B cell (primary cell): ENCODE results near the gene CYP4F11.

Experiments used
- EZH2 ChIP-seq: IDR thresholded peaks from 2 replicates; pipeline ENCODE4 v1.6.1; 2012; ENCODE audit warnings: borderline replicate concordance, low read depth, mild to moderate bottlenecking, moderate library complexity, low read length; ENCODE audit not compliant: insufficient read depth, poor library complexity, severe bottlenecking
- TF ChIP-seq, protein P1 (sequence below): fragments of 200-600 bp; IDR thresholded peaks from one replicate; pipeline ENCODE4 v1.8.0; 2022; ENCODE audit warnings: antibody characterized with exemption, mild to moderate bottlenecking

DNA sequence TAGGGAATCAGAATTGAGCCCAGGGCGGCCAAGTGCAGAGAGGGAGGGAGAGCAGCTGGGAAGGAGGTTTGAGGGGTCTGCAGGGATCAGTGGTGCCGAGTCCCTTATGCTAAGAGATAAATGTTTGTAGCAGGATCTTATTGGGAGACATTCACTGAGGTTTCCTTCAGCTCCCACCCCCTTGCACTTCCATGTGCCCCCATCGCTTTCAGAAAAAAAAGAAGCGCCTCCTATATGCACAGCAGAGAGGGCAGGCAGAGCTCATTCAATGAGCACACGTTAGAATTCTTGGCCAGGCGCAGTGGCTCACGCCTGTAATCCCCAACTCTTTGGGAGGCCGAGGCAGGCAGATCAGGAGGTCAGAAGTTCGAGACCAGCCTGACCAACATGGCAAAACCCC lies 64.5 kb downstream of the CYP4F11 start:
- TF ChIP-seq, protein P1, sequence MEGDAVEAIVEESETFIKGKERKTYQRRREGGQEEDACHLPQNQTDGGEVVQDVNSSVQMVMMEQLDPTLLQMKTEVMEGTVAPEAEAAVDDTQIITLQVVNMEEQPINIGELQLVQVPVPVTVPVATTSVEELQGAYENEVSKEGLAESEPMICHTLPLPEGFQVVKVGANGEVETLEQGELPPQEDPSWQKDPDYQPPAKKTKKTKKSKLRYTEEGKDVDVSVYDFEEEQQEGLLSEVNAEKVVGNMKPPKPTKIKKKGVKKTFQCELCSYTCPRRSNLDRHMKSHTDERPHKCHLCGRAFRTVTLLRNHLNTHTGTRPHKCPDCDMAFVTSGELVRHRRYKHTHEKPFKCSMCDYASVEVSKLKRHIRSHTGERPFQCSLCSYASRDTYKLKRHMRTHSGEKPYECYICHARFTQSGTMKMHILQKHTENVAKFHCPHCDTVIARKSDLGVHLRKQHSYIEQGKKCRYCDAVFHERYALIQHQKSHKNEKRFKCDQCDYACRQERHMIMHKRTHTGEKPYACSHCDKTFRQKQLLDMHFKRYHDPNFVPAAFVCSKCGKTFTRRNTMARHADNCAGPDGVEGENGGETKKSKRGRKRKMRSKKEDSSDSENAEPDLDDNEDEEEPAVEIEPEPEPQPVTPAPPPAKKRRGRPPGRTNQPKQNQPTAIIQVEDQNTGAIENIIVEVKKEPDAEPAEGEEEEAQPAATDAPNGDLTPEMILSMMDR, result no peak
- no peak for TF ChIP-seq EZH2
